HAP-1 (cell line): Measurements from ENCODE around the gene TMC8.
"Not testable (repeated sequence)": the region's sequence is repeated elsewhere in the genome, so short reads cannot be mapped to it uniquely, and the experiment has no call there.

Experiments used
- DNase-seq, 2 experiments: peaks; one replicate each; pipeline ENCODE4 v3.0.0-alpha.2; 2016 to 2020; ENCODE audit warnings: low spot score in 2 of 2
- H3K27me3 ChIP-seq: fragments of 250-450 bp; sonication (Bioruptor Pico); 2 replicates; pipeline ENCODE4 v1.5.1; 2020; ENCODE audit warnings: low read depth, mild to moderate bottlenecking, moderate library complexity
- H3K36me3 ChIP-seq: fragments of 250-450 bp; sonication (Bioruptor Pico); replicated peaks from 2 replicates; pipeline ENCODE4 v1.5.1; 2020; ENCODE audit warnings: mild to moderate bottlenecking
- H3K4me1 ChIP-seq: fragments of 250-450 bp; sonication (Bioruptor Pico); 2 replicates; pipeline ENCODE4 v1.5.1; 2020; ENCODE audit warnings: mild to moderate bottlenecking
- H3K4me3 ChIP-seq: fragments of 250-450 bp; sonication (Bioruptor Pico); 2 replicates; pipeline ENCODE4 v1.5.1; 2020; ENCODE audit warnings: mild to moderate bottlenecking, moderate library complexity
- H3K9me3 ChIP-seq: fragments of 250-450 bp; sonication (Bioruptor Pico); 2 replicates; pipeline ENCODE4 v1.5.1; 2020; ENCODE audit warnings: mild to moderate bottlenecking, moderate library complexity
- in situ Hi-C: fragments of 300-500 bp; cut with MboI; formaldehyde crosslinking; loops from 3 replicates; pipeline ENCODE4 v1.14.3; 2020; ENCODE audit warnings: low sequenced_read_pairs, inconsistent platforms, mixed read lengths

Gene TMC8

GRCh38 chr17:78112518-78113471, 17.8 kb upstream of the TMC8 start:
- Histone ChIP-seq H3K27me3 (no peaks in the 10 kb centered on the region), H3K4me3 (no peak overlapping the region), H3K4me1 (peaks cover 2% of the 10 kb centered on the region), H3K9me3 (no peaks in the 10 kb centered on the region), H3K36me3 (no peaks in the 10 kb centered on the region)
- DNase-seq, result peak; percentile 37 to 91
- in situ Hi-C loops, result loop anchor here (25.0 kb wide), 1 partner anchor 600 kb away; no protein-coding TSS in a partner anchor

GRCh38 chr17:78113804-78114785, 16.5 kb upstream of the TMC8 start:
- no peak for DNase-seq
- H3K9me3 ChIP-seq, result no peaks in the 10 kb centered on the region
- H3K4me3 ChIP-seq, result no peak overlapping the region
- no peaks in the 10 kb centered on the region for H3K27me3 ChIP-seq
- H3K36me3 ChIP-seq, result no peaks in the 10 kb centered on the region
- peaks cover 2% of the 10 kb centered on the region for H3K4me1 ChIP-seq
- in situ Hi-C loops, result loop anchor here (25.0 kb wide), 1 partner anchor 598 kb away; no protein-coding TSS in a partner anchor

- H3K9me3 ChIP-seq, result no peaks in the 10 kb centered on the region
- H3K4me3 ChIP-seq, result no peak overlapping the region
- in situ Hi-C loops, result loop anchor here (25.0 kb wide), 1 partner anchor 597 kb away; no protein-coding TSS in a partner anchor
- no peak for DNase-seq
- peaks cover 2% of the 10 kb centered on the region for H3K4me1 ChIP-seq
- no peaks in the 10 kb centered on the region for H3K27me3 ChIP-seq
- no peaks in the 10 kb centered on the region for H3K36me3 ChIP-seq
These were observed 15.5 kb upstream of the TMC8 start for GRCh38 chr17:78114831-78115723.

- H3K36me3 ChIP-seq, H3K9me3 ChIP-seq, DNase-seq, H3K4me3 ChIP-seq, H3K4me1 ChIP-seq, H3K27me3 ChIP-seq: not testable (repeated sequence)
- in situ Hi-C loops, result loop anchor here (25.0 kb wide), 1 partner anchor 596 kb away; no protein-coding TSS in a partner anchor
These were observed 14.8 kb upstream of the TMC8 start for GRCh38 chr17:78115803-78116202.

- H3K36me3 ChIP-seq, result no peaks in the 10 kb centered on the region
- H3K9me3 ChIP-seq, result no peaks in the 10 kb centered on the region
- no peak for DNase-seq
- H3K4me1 ChIP-seq, result peaks cover 2% of the 10 kb centered on the region
- no peaks in the 10 kb centered on the region for H3K27me3 ChIP-seq
- in situ Hi-C loops, result loop anchor here (25.0 kb wide), 1 partner anchor 596 kb away; no protein-coding TSS in a partner anchor
- no peak overlapping the region for H3K4me3 ChIP-seq
These were observed 14.2 kb upstream of the TMC8 start for GRCh38 chr17:78116411-78116810.

- in situ Hi-C loops, result loop anchor here (25.0 kb wide), 1 partner anchor 595 kb away; no protein-coding TSS in a partner anchor
- H3K9me3 ChIP-seq, result no peaks in the 10 kb centered on the region
- H3K27me3 ChIP-seq, result no peaks in the 10 kb centered on the region
- peaks cover 2% of the 10 kb centered on the region for H3K4me1 ChIP-seq
- H3K36me3 ChIP-seq, result no peaks in the 10 kb centered on the region
- H3K4me3 ChIP-seq, result no peak overlapping the region
- no peak for DNase-seq
These were observed 13.3 kb upstream of the TMC8 start for GRCh38 chr17:78117027-78117981.

GRCh38 chr17:78118801-78119241, 11.8 kb upstream of the TMC8 start:
- Histone ChIP-seq H3K36me3 (no peaks in the 10 kb centered on the region), H3K4me1 (no peaks in the 10 kb centered on the region), H3K4me3 (no peak overlapping the region), H3K27me3 (no peaks in the 10 kb centered on the region), H3K9me3 (no peaks in the 10 kb centered on the region)
- in situ Hi-C loops, result loop anchor here (25.0 kb wide), 1 partner anchor 593 kb away; no protein-coding TSS in a partner anchor
- no peak for DNase-seq

- DNase-seq, result no peak
- in situ Hi-C loops, result loop anchor here (25.0 kb wide), 1 partner anchor 592 kb away; no protein-coding TSS in a partner anchor
- Histone ChIP-seq H3K4me1 (no peaks in the 10 kb centered on the region), H3K27me3 (no peaks in the 10 kb centered on the region), H3K36me3 (no peaks in the 10 kb centered on the region), H3K9me3 (no peaks in the 10 kb centered on the region), H3K4me3 (no peak overlapping the region)
These were observed 10.0 kb upstream of the TMC8 start for GRCh38 chr17:78120537-78120936.

- no peak overlapping the region for H3K4me3 ChIP-seq
- no peaks in the 10 kb centered on the region for H3K9me3 ChIP-seq
- no peaks in the 10 kb centered on the region for H3K27me3 ChIP-seq
- no peak for DNase-seq
- in situ Hi-C loops, result loop anchor here (25.0 kb wide), 1 partner anchor 591 kb away; no protein-coding TSS in a partner anchor
- H3K36me3 ChIP-seq, result no peaks in the 10 kb centered on the region
- no peaks in the 10 kb centered on the region for H3K4me1 ChIP-seq
These were observed 9.4 kb upstream of the TMC8 start for GRCh38 chr17:78120971-78121800.

GRCh38 chr17:78121801-78122215, 8.8 kb upstream of the TMC8 start:
- H3K36me3 ChIP-seq, result no peaks in the 10 kb centered on the region
- H3K9me3 ChIP-seq, result no peaks in the 10 kb centered on the region
- no peak overlapping the region for H3K4me3 ChIP-seq
- no peaks in the 10 kb centered on the region for H3K4me1 ChIP-seq
- in situ Hi-C loops, result loop anchor here (25.0 kb wide), 1 partner anchor 590 kb away; no protein-coding TSS in a partner anchor
- DNase-seq, result no peak
- no peaks in the 10 kb centered on the region for H3K27me3 ChIP-seq
